K562 (cell line): ENCODE data around the gene UBR3. TPM values are rescaled to one million over a fixed set of nuclear protein-coding genes. Genes with fewer than 3 reads are reported as not detected.

Source experiments
- ATAC-seq: fragments of 200-7000 bp; cut with Tn5 transposase; 3 replicates; pipeline ENCODE4 v1.9.1; 2020; ENCODE audit warnings: moderate library complexity
- BruUV-seq: library from RNA; stranded (reverse); fragments of 400-500 nt; replicated peaks from 2 replicates; lab custom pipeline; 2021; lab: Mats Ljungman, UMichigan
- CTCF ChIA-PET: fragments of 300-600 bp; formaldehyde crosslinking; extraction: SDS; loops from one replicate; lab custom pipeline; 2021; ENCODE audit warnings: low intra/inter-chr PET ratio; lab: Yijun Ruan, JAX
- POLR2A ChIA-PET: fragments of 300-600, 350-650 bp; sonication (Branson Sonifier 250); formaldehyde crosslinking; extraction: SDS; loops from one replicate; lab custom pipeline; 2021; ENCODE audit warnings: antibody characterized with exemption, inconsistent platforms; lab: Yijun Ruan, JAX
- DNase-seq, 4 experiments: peaks; one replicate each; pipeline versions ENCODE4 v3.0.0 to v3.0.0-alpha.2; 2011 to 2018; ENCODE audit warnings: low spot score in 3 of 4, mixed read lengths in 3 of 4; ENCODE audit errors: extremely low read depth in 1 of 4
- FAIRE-seq: peaks from 2 replicates; lab custom pipeline; 2011; peaks lifted over from hg19 to GRCh38; lab: Jason Lieb, UNC
- H2AFZ ChIP-seq: 2 replicates; pipeline ENCODE4 v1.6.0; 2011; ENCODE audit warnings: low read depth, low read length, control low read depth, inconsistent platforms
- H3K27ac ChIP-seq: fragments of 200-600 bp; 3 replicates; pipeline ENCODE4 v1.8.0; 2011; ENCODE audit warnings: low read depth, mild to moderate bottlenecking, control low read depth, inconsistent platforms, low read length, moderate library complexity, mixed read lengths; ENCODE audit errors: extremely low read depth
- H3K27me3 ChIP-seq, 2 experiments: fragments of 300-600 bp in 1 of 2; 2 replicates in 1 of 2; 3 replicates in 1 of 2; pipeline versions ENCODE4 v1.6.0 to v1.8.0; 2011; ENCODE audit warnings: inconsistent platforms in 2 of 2, low read length in 2 of 2, mild to moderate bottlenecking in 1 of 2, mixed read lengths in 1 of 2, moderate library complexity in 1 of 2; ENCODE audit not compliant: control insufficient read depth in 2 of 2, insufficient read depth in 2 of 2
- H3K36me3 ChIP-seq: fragments of 300-600 bp; 3 replicates; pipeline ENCODE4 v1.8.0; 2011; ENCODE audit warnings: mild to moderate bottlenecking, low read length, inconsistent platforms; ENCODE audit not compliant: control insufficient read depth, insufficient read depth
- H3K4me1 ChIP-seq, 2 experiments: fragments of 200-600 bp in 1 of 2; replicated peaks in 1 of 2; 2 replicates in 1 of 2; 3 replicates in 1 of 2; pipeline versions ENCODE4 v1.5.1 to v1.8.0; 2011; ENCODE audit warnings: inconsistent platforms in 2 of 2, low read length in 2 of 2, mild to moderate bottlenecking in 1 of 2, mixed read lengths in 1 of 2, moderate library complexity in 1 of 2; ENCODE audit not compliant: control insufficient read depth in 2 of 2, insufficient read depth in 2 of 2
- H3K4me2 ChIP-seq: 2 replicates; pipeline ENCODE4 v1.6.1; 2011; ENCODE audit warnings: low read length, control low read depth, inconsistent platforms, mixed read lengths; ENCODE audit not compliant: insufficient read depth
- H3K4me3 ChIP-seq: fragments of 200-600 bp; sonication (generic), shearing (Covaris generic); 2 replicates; pipeline ENCODE4 v1.5.1; 2016; ENCODE audit warnings: control low read depth, inconsistent platforms
- H3K79me2 ChIP-seq: fragments of 200-600 bp; 3 replicates; pipeline ENCODE4 v1.8.0; 2011; ENCODE audit warnings: low read length, inconsistent platforms; ENCODE audit not compliant: control insufficient read depth, insufficient read depth
- H3K9ac ChIP-seq, 2 experiments: 2 replicates each; pipeline versions ENCODE4 v1.6.0 to v1.6.1; 2011; ENCODE audit warnings: low read depth in 2 of 2, low read length in 2 of 2, control low read depth in 1 of 2, inconsistent platforms in 1 of 2, mild to moderate bottlenecking in 1 of 2, mixed read lengths in 1 of 2; ENCODE audit not compliant: insufficient read depth in 1 of 2
- H3K9me1 ChIP-seq: one replicate; pipeline ENCODE4 v1.6.0; 2011; ENCODE audit warnings: inconsistent platforms, mild to moderate bottlenecking, low read length, moderate library complexity; ENCODE audit not compliant: control insufficient read depth, insufficient read depth
- H3K9me3 ChIP-seq: replicated peaks from 2 replicates; pipeline ENCODE4 v1.5.1; 2011; ENCODE audit warnings: low read depth, low read length, inconsistent platforms; ENCODE audit not compliant: control insufficient read depth, insufficient read depth
- H4K20me1 ChIP-seq: replicated peaks from 2 replicates; pipeline ENCODE4 v1.6.1; 2011; ENCODE audit warnings: low read length, inconsistent platforms, mixed read lengths; ENCODE audit not compliant: control insufficient read depth, insufficient read depth
- ARID1B ChIP-seq: fragments of 450-650 bp; IDR thresholded peaks from 2 replicates; pipeline ENCODE4 v1.6.1; 2016; ENCODE audit warnings: antibody characterized with exemption, mild to moderate bottlenecking, inconsistent platforms
- FOXK1 ChIP-seq: sonication (generic); formaldehyde crosslinking; IDR thresholded peaks from 2 replicates; pipeline ENCODE4 v1.8.0; 2022; ENCODE audit warnings: missing genetic modification reagents, mild to moderate bottlenecking, borderline replicate concordance
- KAT7 ChIP-seq: sonication (generic); formaldehyde crosslinking; IDR thresholded peaks from 2 replicates; pipeline ENCODE4 v1.8.0; 2022; ENCODE audit warnings: missing genetic modification reagents, mild to moderate bottlenecking, borderline replicate concordance
- MGA ChIP-seq: fragments of 450-650 bp; IDR thresholded peaks from 2 replicates; pipeline ENCODE4 v1.6.1; 2016; ENCODE audit warnings: mild to moderate bottlenecking, moderate library complexity
- PATZ1 ChIP-seq: fragments of 250-450 bp; sonication (Bioruptor Pico); IDR thresholded peaks from 2 replicates; pipeline ENCODE4 v1.5.0; 2020; ENCODE audit warnings: mild to moderate bottlenecking, borderline replicate concordance
- ZNF79 ChIP-seq: fragments of 250-450 bp; sonication (Bioruptor Pico); IDR thresholded peaks from 2 replicates; pipeline ENCODE4 v1.4.0; 2020; ENCODE audit warnings: low read depth, mild to moderate bottlenecking, moderate library complexity
- WGBS: fragments of 100-300 bp; shearing (Covaris generic); methylation state at CpG from one replicate; pipeline ENCODE4 v1.1.6; 2016; ENCODE audit warnings: low coverage, mixed read lengths; ENCODE audit not compliant: insufficient coverage; ENCODE audit errors: missing lambda C conversion rate; 5-methylcytosine and 5-hydroxymethylcytosine counted together
- in situ Hi-C: fragments of 300-500 bp; cut with MboI; formaldehyde crosslinking; loops from 4 replicates; pipeline ENCODE4 v1.15.0; 2018; ENCODE audit warnings: inconsistent platforms, mixed read lengths
- intact Hi-C: fragments of 100-400 bp; cut with micrococcal nuclease; formaldehyde crosslinking; loops from 2 replicates; pipeline ENCODE4 v1.14.2; 2022
- polyA plus RNA-seq, 8 experiments: library from polyadenylated mRNA; depleted of rRNA in 4 of 8; stranded (reverse) in 5 of 8; unstranded in 3 of 8; fragments of >200 nt; fragmentation: Nextera tagmentation in 2 of 8; fragmentation: Illumina TruSeq in 1 of 8; extraction: Ambion mirVana in 2 of 8; extraction: Trizol in 1 of 8; gene quantifications; 2 replicates each; pipeline versions ENCODE4 v1.2.1 to v1.2.3, GENCODE V29; 2011 to 2014; ENCODE audit warnings: inconsistent platforms in 1 of 8, missing spikeins in 1 of 8
- total RNA-seq, 7 experiments: library from RNA; depleted of rRNA in 6 of 7; stranded (reverse); fragments of >200 nt in 6 of 7; fragmentation: Illumina TruSeq in 2 of 7; extraction: Trizol in 2 of 7; gene quantifications; 2 replicates each; pipeline versions ENCODE4 v1.2.1 to v1.2.3, GENCODE V29; 2011 to 2021; ENCODE audit warnings: low replicate concordance in 1 of 7

The UBR3 gene
- total and polyA plus RNA-seq, 9 of the 15 experiments (the other 6 are each of a cell fraction or from before 2014, with no cell fraction given), result 14.4 to 63.5 (median 40.4) TPM

GRCh38 chr2:169978402-169979017, 151.3 kb downstream of the UBR3 start:
- DNase-seq (no peak), FAIRE-seq (no peak), ATAC-seq (peak; percentile 27; the same call in 2 of the 3 replicates)
- ChIA-PET CTCF (interaction anchor here (0.6 kb wide), 1 partner anchor 77 kb away, joined by 3 read pairs; no protein-coding TSS in a partner anchor), POLR2A (interaction anchor here (1.1 kb wide), 1 partner anchor 9 kb away, joined by 4 read pairs; no protein-coding TSS in a partner anchor)
- 81% methylated on average over 2 of the region's 2 CpGs for WGBS
- H3K79me2 ChIP-seq, result peaks cover 22% of the 10 kb centered on the region; the same call in 2 of the 3 replicates
- peaks cover 4 to 17% of the 10 kb centered on the region in 2 experiments; a peak in 3 of 5 replicates for H3K4me1 ChIP-seq
- H3K9me3 ChIP-seq, result no peaks in the 10 kb centered on the region; the same call in 1 of the 2 replicates
- H3K27ac ChIP-seq, result no peak overlapping the region
- no peak overlapping the region for H3K4me2 ChIP-seq
- no peaks in the 10 kb centered on the region for H3K9me1 ChIP-seq
- no peak overlapping the region for H3K4me3 ChIP-seq
- intact Hi-C loops, result no loop called here
- H2AFZ ChIP-seq, result no peak overlapping the region
- H3K36me3 ChIP-seq, result peaks cover 23% of the 10 kb centered on the region; the same call in 2 of the 3 replicates
- in situ Hi-C loops, result no loop called here
- no peaks in the 10 kb centered on the region for H3K27me3 ChIP-seq
- no peaks in the 10 kb centered on the region for H4K20me1 ChIP-seq
- no TSS peak for BruUV-seq
- H3K9ac ChIP-seq, result no peak overlapping the region; a peak in 1 of 4 replicates
- TF ChIP-seq FOXK1 (CRISPR knock-in tag), result no peak
- TF ChIP-seq PATZ1, result no peak
- no peak for TF ChIP-seq MGA
- no peak for TF ChIP-seq ZNF79 (CRISPR knock-in tag)
- TF ChIP-seq KAT7 (CRISPR knock-in tag), result no peak
- no peak for TF ChIP-seq ARID1B
